NCI-H187 treated with DMSO at 0.1 percent for 48 hours (cell line): ENCODE measurements around the gene ALKBH4.
"Not testable (repeated sequence)": the region's sequence is repeated elsewhere in the genome, so short reads cannot be mapped to it uniquely, and the experiment has no call there.

Experiments used
- DNase-seq: peaks from one replicate; lab custom pipeline; 2025; lab: John Stamatoyannopoulos, UW

Gene ALKBH4

DNA sequence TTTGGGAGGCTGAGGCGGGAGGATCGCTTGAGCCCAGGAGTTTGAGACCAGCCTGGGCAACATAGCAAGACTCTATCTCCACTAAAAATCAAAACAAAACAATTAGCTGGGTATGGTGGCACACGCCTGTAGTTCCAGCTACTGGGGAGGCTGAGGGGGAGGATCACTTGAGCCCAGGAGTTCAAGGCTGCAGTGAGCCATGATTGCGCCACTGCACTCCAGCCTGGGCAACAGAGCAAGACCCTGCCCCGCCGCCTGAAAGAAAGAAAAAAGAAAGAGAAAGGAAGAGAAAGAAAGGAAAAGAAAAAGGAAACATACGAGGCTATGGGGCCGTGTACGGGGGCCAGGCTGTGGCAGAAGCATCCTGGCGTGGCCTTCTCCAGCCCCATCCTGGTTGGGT lies 9.7 kb downstream of the ALKBH4 start:
- DNase-seq: not testable (repeated sequence)

DNA sequence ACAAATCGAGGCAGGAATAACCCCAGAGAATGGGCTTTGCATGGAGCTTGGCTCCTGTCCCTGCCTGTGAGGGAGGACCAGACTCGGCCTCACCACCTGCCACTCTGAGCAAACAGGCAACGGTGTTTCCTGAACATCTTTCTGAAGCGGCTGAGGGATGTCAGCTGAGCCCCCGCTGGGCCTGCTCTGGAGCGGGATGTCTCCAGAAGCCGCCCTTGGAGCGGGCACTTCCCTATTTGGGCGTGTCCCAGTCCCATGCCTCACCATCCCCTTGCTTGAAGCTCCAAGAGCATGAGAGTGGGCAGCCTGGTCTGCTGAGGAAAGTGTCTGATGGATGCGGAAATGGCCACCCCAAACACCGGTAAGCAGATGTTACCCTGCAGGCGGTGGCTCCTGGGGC lies 10.2 kb downstream of the ALKBH4 start:
- no peak for DNase-seq

DNA sequence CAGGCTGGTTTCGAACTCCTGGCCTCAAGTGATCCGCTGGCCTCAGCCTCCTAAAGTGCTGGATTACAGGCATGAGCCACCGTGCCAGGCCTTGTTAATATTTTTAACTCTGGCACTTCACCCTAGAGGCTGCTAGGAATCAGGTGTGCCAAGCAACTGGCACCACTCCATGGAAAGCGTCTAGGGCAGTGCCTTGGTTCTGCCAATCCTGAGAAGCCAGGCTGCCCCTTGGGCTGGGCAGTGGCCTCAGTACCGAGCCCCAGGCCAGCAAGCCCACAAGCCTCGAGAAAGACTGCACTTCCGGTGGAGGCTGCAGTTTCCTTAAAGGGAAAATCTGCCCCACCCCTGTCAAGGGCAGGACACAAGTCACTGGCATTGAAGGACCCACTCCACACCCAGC lies 11.3 kb downstream of the ALKBH4 start:
- peak; percentile 33 for DNase-seq

DNA sequence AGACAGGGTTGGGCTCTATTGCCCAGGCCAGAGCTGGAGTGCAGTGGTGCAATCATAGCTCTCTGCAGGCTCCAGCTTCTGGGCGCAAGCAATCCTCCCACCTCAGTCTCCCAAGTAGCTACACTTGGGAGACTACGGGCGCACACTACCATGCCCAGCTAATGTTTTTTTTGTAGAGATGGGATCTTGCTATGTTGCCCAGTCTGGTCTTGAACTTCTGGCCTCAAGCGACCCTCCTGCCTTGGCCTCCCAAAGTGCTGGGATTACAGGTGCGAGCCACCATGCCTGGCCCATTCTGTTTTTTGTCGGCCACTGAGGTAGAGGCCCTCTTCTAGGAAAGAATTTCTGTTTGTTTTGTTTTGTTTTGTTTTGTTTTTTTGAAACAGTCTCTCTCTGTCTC lies 12.2 kb downstream of the ALKBH4 start:
- DNase-seq: no peak

DNA sequence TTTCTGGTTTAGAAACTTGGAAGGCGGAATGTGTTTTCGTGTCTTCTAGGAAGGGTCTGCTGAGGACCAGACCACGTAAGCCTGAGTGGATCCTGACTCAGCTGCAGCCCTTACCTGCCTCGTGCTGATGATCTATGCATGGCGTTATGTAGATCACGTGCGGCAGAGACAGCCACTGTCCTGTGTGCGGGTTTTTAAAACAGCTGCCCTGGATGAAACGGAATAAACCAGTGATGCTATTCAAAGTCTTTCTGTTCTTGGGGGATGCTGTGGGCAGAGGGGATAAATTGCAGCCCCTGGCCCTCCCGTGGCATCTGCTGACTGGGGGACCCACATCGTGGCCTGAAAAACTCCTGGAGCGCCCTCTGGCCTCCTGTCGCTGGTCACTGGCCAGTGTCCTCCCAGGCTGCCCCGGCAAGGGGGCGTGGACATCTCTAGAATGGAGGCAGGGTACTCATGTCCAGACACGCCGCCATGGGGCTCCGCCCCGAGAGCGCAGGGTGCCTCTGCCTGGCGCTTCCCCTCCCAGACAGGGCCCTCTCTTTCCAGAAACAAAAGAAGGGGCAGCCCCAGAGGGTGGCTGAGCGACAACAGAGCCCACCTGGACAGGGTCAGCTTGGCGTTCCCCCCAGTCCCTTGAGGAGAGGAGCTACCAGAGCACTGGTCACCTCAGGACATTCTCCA lies 13.2 kb downstream of the ALKBH4 start:
- no peak for DNase-seq

DNA sequence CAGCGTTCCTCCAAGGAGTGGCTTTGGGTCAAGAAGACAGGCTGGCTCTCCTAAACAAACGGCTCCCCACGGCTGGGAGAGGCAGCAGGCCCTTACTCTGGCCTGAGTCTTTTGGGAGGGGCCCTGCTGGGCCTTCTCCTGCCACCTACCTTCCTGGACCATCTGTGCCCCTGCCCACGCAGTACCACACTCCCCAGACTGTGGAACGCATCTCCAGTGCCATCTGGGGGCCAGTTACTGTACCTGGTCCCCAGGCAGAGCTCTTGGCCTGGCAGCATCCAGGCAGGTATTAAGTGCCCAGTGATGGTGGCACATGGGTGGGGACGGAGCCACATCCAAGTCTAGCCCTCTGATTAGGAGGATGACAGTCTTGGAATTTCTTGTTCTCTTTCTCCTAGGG lies 14.4 kb downstream of the ALKBH4 start:
- DNase-seq: no peak

DNA sequence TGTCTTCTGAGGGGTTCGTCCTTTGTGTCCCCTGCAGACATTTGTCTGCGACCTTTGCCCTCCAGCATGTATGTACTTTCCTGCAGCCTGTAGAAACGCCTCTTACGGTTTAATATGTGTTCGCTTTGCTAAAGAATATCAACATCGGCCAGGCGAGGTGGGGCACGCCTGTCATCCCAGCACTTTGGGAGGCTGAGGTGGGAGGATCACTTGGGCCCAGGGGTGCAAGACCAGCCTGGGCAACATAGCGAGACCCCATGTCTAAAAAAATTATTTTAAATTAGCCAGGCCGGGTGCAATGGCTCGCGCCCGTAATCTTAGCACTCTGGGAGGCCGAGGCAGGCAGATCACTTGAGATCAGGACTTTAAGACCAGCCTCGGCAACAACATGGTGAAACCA lies 15.5 kb downstream of the ALKBH4 start:
- DNase-seq: no peak

DNA sequence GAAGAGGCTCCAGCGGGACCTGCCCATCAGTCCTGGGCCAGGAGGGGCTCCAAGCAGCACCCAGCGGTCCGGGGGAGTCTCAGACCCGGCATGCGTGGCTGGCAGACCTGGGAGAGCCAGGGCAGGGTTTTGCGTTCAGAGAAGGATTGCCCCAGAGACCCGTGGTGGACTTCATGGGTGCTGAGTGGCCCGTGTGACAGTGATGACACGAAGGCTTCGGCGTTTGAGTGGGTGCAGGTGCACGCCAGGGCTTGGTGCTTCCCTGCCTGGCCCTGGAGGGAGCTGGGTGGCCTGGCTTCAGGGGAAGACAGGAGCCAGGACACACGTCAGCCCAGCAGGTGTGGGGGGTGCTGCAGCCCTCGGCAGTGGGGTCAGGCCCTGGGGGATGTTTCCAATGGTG lies 17.4 kb downstream of the ALKBH4 start:
- no peak for DNase-seq

DNA sequence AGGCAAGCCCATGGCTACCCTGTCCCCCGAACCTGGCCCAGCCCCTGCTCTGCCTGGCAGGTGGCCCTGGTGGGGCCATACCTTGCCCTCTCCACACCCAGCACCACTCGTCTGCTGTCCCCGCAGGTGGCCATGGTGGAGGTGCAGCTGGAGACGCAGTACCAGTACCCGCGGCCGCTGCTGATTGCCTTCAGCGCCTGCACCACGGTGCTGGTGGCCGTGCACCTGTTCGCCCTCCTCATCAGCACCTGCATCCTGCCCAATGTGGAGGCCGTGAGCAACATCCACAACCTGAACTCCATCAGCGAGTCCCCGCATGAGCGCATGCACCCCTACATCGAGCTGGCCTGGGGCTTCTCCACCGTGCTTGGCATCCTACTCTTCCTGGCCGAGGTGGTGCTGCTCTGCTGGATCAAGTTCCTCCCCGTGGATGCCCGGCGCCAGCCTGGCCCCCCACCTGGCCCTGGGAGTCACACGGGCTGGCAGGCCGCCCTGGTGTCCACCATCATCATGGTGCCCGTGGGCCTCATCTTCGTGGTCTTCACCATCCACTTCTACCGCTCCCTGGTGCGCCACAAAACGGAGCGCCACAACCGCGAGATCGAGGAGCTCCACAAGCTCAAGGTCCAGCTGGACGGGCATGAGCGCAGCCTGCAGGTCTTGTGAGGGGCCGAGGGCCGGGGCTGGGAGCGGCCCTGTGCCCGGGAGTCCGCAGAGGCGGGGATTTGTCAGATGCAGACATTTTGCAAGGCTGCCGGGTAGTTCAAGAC lies 18.1 kb downstream of the ALKBH4 start:
- DNase-seq: no peak

DNA sequence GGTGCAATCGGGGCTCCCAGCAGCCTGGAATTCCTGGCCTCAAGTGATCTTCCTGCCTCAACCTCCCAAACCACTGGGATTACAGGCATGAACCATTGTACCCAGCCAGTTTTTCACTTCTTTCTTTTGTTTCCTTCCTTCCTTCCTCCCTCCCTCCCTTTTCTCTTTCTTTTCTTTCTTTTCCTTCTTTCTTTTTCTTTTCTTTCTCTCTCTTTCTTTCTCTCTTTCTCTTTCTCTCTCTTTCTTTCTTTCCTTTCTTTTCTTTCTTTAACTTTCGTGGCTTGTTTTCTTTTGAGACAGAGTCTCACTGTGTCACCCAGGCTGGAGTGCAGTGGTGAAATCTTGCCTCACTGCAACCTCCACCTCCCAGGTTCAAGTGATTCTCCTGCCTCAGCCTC lies 19.0 kb downstream of the ALKBH4 start:
- DNase-seq: no peak

DNA sequence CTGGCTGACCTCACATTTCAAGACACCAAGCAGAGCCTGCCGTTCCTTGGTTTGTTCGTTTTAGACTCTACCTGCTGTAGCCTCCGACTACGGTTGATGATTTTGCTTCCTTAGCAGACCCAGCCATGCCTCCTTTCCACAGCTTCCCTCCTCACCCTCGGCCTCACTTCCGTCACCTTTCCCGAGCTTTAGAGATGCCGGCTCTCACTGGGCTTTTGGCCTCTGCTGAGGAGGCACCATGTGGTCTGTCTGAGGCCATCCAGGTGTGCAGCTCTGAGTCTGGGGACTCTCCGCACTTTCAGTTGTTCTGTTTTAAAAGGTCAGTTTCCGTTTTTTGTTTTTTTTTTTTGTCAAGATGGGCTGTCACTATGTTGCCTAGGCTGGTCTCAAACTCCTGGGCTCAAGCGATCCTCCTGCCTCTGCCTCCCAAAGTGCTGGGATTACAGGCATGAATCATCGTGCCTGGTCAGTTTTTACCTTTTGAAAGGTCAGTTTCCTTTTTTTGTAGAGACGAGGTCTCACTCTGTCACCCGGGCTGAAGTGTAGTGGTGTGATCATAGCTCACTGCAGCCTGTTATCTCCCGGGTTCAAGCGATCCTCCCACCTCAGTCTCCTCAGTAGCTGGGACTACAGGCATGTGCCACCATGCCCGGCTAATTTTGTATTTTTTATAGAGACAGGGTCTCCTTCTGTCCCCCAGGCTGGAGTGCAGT lies 19.5 kb downstream of the ALKBH4 start:
- no peak for DNase-seq

DNA sequence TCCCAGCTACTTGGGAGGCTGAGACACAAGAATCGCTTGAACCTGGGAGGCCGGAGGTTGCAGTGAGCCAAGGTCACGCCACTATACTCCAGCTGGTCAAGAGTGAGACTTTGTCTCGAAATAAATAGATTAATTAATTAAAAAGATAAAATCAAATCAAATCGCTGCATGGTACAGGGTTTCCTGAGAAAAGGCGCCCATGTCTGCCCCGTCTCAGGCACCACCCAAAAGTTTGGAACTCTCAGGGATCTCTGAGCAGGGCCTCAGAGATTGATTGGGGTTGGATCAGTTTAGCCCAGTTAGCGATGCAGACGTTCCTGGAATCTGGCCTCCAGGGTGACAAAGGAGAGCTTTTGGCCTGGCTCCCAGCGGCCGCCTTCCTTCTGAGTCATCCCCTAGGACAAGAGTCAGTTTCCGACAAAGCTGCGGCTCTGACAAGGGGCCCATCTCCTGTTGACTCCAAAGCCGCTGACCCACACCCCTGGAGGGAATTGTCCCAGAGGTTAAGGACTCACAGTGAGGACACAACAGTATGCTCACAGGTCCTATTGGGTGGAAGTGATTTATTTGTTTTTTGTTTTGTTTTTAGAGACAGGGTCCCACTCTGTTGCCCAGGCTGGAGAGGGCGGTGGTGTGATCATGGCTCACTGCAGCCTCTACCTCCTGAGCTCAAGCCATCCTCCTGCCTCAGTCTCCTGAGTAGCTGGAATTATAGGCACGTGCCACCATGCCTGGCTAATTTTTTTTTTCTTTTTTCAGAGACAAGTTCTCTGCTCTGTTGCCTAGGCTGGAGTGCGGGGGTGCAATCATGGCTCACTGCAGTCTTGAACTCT lies 24.5 kb downstream of the ALKBH4 start:
- DNase-seq: no peak

DNA sequence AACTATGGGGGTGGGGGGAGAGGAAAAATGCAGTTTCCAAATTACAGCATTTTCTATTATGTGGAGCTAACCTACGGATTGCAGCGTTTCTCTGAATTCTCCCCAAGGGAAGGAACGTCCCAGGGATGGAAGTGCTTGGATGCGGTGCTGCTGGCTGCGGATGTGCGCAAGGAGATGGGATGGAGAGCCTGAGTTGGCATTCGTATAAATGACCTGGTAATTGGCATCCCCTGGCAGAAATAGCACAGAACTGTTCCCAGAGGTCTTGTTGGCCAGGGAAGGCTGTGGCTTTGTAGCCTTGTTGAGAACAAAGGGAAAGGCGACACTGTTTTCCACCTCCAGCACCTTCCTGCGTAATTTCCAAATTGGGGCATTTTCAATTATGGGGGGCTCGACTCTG lies 28.5 kb downstream of the ALKBH4 start:
- no peak for DNase-seq

DNA sequence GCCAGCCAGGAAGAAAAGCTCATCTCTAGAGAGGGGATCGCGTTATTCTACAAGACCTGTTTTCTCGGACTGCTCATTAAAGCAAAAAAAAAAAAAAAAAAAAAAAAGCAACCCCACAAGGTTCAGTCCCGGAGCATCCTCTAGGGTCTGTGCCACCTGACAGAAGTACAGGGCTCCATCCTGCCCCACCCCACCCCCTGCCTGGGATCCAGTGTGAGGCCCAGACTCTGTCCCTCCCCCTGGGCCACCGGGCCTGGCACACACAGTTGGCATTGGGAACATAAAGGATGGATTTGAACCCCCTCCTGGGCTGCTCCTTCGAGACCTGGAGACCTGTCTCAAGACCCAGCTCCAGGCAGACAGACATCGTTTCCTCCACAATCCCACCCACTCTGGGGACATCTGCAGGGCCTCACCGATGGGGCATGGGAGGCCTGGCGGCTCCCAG lies 30.6 kb downstream of the ALKBH4 start:
- no peak for DNase-seq

DNA sequence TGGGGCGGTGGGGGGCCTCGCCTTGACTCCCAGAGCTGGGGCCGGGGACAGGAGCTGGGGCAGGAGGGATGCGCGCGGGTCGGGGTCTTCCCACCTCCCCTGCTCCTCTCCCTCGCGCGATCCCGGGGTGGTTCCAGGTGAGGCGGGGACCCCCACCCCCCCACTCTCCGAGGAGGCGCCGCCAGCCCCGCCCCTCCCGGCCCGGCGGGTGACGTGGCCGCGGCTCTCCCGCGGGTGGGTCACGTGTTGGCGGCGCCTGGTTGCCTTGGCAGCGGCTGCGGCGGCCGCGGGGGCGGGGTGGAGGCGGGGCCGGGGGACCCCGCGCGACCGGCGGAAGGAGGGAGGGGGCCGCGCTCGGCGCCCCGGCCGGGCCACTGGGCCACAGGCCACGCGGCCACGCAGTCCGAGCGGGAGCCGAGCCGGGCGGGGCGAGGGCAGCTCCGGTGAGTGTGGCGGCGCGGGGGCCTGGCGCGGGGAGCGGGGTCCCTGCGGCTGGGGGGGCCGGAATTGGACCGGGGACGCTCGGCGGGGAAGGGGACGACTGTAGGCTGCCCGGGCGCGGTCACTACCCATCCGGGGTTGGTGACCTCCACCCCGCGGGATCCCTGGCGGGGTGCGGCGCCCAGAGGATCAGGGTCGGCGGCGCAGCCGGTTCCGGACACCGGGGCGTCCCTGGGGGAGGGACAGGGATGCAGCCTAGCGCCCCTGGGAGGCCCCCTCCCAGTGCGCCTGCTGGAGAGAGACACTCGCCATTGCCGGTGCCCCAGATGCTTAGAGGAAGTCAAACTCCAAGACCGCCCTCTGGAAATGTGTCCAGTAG lies 31.2 kb downstream of the ALKBH4 start, which contains the start of gene ORAI2:
TSS of gene ORAI2 (plus strand) at position 357 of the 820 bp plus-strand sequence. CDS start 5,382 bp downstream, outside the sequence.
- no peak for DNase-seq

DNA sequence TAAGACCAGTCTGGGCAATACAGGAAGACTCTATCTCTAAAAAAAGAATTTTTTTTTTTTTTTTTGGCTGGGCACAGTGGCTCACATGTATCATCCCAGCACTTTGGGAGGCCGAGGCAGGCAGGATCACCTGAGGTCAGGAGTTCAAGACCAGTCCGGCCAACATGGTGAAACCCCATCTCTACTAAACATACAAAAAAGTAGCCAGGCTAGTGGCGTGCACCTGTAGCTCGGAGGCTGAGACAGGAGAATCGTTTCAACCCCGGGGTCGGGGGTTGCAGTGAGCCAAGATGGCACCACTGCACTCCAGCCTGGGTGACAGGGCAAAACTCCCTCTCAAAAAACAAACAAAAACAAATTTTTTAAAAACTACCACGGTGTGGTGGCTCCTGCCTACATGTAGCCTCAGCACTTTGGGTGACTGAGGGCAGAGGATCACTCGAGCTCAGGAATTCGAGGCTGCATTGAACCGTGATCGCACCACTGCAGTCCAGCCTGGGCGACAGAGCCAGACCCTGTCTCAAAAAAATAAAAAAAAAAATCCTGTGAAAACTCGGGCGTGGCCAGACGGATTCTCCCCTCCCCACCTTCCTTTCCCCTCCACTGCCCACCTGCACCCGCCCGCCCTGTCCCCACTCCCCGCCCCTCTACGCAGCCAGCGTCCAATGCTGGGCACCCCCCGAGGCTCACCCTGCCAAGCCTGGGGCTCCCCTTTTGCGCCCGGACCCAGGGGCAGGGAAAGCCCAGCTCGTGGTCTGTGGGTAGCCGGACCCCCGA lies 32.0 kb downstream of the ALKBH4 start:
- no peak for DNase-seq

DNA sequence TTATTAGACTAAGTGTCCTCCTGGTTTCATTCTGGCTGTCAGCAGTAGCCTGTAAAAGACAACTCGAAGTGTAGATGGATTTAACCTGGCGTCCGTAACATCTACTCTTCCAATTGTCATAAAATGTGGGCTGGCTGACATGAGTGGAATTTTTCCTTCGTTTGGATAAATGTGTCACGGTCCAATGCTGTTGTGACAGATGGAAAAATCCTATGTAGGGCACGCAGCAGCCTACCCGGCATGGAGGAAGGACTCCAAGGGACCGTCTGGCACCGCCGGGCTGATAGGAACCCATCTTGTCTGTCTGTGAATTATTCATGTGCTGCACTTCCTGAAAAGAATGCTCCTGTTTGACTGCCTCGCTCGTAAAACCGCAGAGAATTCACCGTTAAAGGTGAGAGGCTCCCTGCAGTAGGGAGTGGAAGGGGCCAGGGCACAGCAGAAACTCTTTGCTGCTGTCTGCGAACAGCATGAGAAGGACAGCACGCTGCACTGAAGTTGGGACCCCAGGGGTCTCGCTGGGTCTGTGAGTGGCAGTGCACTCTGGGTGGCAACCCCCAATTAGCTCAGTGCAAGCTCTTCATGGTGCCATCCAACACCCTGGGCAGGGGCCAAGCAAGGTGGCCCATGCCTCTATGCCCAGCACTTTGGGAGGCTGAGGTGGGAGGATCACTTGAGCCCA lies 32.9 kb downstream of the ALKBH4 start:
- DNase-seq: peak; percentile 94

DNA sequence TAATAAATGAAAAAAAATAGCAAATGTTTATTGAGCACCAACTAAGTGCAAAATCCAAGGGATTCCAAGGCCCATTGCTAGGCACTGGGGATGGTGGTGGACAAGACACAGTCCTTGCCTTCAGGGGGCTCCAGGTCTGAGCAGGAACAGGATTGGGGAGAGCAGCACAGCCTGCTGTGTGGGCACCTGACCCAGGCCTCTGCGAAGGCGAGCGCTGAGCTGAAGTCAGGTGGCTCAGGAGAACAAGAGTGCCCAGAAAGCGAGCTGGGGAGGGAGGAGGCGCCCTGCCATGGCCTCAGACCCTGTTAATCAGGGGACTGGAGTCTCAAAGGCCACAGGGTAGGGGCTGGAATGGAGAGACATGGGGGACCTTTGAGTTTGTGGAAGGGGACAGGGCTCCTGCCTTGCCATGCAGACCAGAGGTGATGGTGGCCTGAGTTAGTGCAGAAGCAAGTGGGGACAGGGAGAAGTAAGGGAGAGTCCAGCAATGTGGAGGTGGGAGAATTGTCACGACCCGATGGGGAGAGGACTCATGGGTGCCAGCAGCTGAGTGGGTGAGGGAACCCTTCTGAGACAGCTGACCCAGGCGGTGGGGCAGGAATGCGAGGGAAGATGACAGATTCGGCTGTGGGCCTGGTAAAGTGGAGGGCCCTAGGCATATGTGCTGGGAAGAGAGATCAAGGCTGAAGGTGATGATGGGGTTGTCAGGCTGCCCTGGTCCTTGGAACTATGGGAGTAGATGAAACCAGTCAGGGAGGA lies 35.3 kb downstream of the ALKBH4 start:
- DNase-seq: no peak

DNA sequence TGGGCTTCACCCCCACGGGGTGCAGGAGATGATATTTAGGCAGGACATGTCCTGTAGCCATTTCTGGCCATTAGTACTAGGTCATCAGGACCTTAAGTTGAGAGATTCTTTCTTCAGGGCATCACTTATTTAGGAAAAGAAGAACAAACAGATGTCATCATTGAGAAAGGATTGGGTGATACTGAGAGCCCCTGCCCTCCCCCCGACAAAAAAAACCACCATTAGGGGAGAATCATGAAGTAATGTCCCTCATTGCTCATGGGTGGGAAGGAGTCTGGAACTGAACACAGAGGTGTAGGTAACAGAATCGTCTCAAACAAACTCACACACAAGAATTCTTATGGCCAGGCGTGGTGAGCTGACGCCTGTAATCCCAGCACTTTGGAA lies 37.7 kb downstream of the ALKBH4 start:
- DNase-seq: no peak
